ENCODE measurements around the gene GAS7. TPM values are rescaled to one million over a fixed set of nuclear protein-coding genes. Genes with fewer than 3 reads are reported as not detected.

Gene GAS7
- total and polyA plus RNA-seq, 9 of the 15 experiments (the other 6 are each of a cell fraction or from before 2014, with no cell fraction given), result 0.11 to 0.33 TPM; not detected in 7

DNA sequence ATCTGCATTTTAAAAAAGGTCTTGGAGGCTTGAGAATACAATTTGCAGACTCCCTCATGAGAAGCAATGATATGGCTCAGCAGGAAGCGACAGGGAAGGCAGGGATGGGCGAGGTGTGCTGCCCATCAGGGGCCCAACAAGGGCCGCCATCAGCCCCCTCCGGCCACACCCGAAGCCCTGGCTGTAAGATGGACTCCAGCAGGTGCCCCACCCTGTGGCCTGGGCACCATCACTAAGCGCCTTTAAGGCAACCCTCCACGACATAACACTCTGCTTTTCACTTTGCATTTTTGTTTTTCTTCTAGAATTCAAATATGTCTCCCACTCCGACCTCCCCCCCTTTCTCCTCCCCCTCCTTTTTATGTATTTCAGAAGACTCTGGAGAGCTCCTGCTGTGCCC is 241.2 kb downstream of the GAS7 start:
- no peak for TF ChIP-seq ZNF282 (CRISPR knock-in tag; IDR thresholded peaks at IDR 0.05)
- TF ChIP-seq ZNF175 (CRISPR knock-in tag; IDR thresholded peaks at IDR 0.05; ENCODE audit: low read depth), result no peak
- TF ChIP-seq, protein P1, sequence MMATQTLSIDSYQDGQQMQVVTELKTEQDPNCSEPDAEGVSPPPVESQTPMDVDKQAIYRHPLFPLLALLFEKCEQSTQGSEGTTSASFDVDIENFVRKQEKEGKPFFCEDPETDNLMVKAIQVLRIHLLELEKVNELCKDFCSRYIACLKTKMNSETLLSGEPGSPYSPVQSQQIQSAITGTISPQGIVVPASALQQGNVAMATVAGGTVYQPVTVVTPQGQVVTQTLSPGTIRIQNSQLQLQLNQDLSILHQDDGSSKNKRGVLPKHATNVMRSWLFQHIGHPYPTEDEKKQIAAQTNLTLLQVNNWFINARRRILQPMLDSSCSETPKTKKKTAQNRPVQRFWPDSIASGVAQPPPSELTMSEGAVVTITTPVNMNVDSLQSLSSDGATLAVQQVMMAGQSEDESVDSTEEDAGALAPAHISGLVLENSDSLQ (IDR thresholded peaks at IDR 0.05), result no peak
- no peak for TF ChIP-seq STAT5A (IDR thresholded peaks at IDR 0.05; ENCODE audit: borderline replicate concordance, low read length)
- TF ChIP-seq, protein P2, sequence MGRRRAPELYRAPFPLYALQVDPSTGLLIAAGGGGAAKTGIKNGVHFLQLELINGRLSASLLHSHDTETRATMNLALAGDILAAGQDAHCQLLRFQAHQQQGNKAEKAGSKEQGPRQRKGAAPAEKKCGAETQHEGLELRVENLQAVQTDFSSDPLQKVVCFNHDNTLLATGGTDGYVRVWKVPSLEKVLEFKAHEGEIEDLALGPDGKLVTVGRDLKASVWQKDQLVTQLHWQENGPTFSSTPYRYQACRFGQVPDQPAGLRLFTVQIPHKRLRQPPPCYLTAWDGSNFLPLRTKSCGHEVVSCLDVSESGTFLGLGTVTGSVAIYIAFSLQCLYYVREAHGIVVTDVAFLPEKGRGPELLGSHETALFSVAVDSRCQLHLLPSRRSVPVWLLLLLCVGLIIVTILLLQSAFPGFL (CRISPR knock-in tag; IDR thresholded peaks at IDR 0.05), result no peak
- TF ChIP-seq HDAC2 (IDR thresholded peaks at IDR 0.05), result no peak
- TF ChIP-seq NR1H2 (CRISPR knock-in tag; IDR thresholded peaks at IDR 0.05), result no peak
- no peak for TF ChIP-seq RFX5 (IDR thresholded peaks at IDR 0.05; ENCODE audit: low read depth, low read length)
- ChIA-PET CTCF (ENCODE audit: low intra/inter-chr PET ratio) (interaction anchor here (0.6 kb wide), 1 partner anchor 193 kb away, joined by 3 read pairs; no protein-coding TSS in a partner anchor), POLR2A (no interaction called here)
- no peak for DNase-seq (ENCODE audit: extremely low read depth in 1 of 4, low spot score in 3 of 4)
- H3K9ac ChIP-seq (ENCODE audit: insufficient read depth in 1 of 2, low read depth in 2 of 2, low read length in 2 of 2), result no peak overlapping the region
- no peaks in the 10 kb centered on the region for H3K36me3 ChIP-seq (ENCODE audit: control insufficient read depth, insufficient read depth, low read length)
- no peak for FAIRE-seq
- no TSS peak for BruUV-seq (replicated peaks)
- no peaks in the 10 kb centered on the region for H3K9me3 ChIP-seq (replicated peaks; ENCODE audit: control insufficient read depth, insufficient read depth, low read depth, low read length)
- in situ Hi-C loops (cut with MboI) (no loop called here), intact Hi-C loops (cut with micrococcal nuclease) (no loop called here)
- H3K79me2 ChIP-seq (ENCODE audit: control insufficient read depth, insufficient read depth, low read length), result no peaks in the 10 kb centered on the region
- no peaks in the 10 kb centered on the region; a peak in 1 of 5 replicates for H3K27me3 ChIP-seq (ENCODE audit: control insufficient read depth in 2 of 2, insufficient read depth in 2 of 2, low read length in 2 of 2)
- ATAC-seq, result no peak
- no peak overlapping the region for H3K4me3 ChIP-seq
- WGBS (ENCODE audit: insufficient coverage, low coverage, missing lambda C conversion rate), result 0% methylated on average over 6 of the region's 8 CpGs
- H3K9me1 ChIP-seq (ENCODE audit: control insufficient read depth, insufficient read depth, low read length), result no peaks in the 10 kb centered on the region
- H4K20me1 ChIP-seq (replicated peaks; ENCODE audit: control insufficient read depth, insufficient read depth, low read length), result no peaks in the 10 kb centered on the region
- no peak overlapping the region for H3K27ac ChIP-seq (ENCODE audit: extremely low read depth, low read depth, low read length)
- H2AFZ ChIP-seq (ENCODE audit: low read depth, low read length), result no peak overlapping the region
- no peak overlapping the region for H3K4me2 ChIP-seq (ENCODE audit: insufficient read depth, low read length)
- no peaks in the 10 kb centered on the region for H3K4me1 ChIP-seq (replicated peaks in 1 of 2; ENCODE audit: control insufficient read depth in 2 of 2, insufficient read depth in 2 of 2, low read length in 2 of 2)
